Loucy (cell line): ENCODE measurements around the gene HS6ST2.

Source experiments
- CTCF ChIP-seq: fragments of 200-600 bp; sonication (generic); conservative IDR thresholded peaks from 2 replicates; pipeline ENCODE4 v1.5.1; 2014; ENCODE audit warnings: mild to moderate bottlenecking, antibody characterized with exemption, low read length
- EZH2phosphoT487 ChIP-seq: fragments of 200-600 bp; IDR thresholded peaks from 2 replicates; pipeline ENCODE4 v1.6.1; 2018; ENCODE audit warnings: antibody characterized with exemption, mild to moderate bottlenecking, moderate library complexity, borderline replicate concordance

- TF ChIP-seq CTCF (peak; percentile 71), EZH2phosphoT487 (no peak)
Measured at GRCh38 chrX:132612821-132613564, 345.4 kb downstream of the HS6ST2 start.
